A204.1 (cell line): ENCODE results near the gene CHD5.

Experiments
- FAIRE-seq: peaks from 2 replicates; lab custom pipeline; 2012; peaks lifted over from hg19 to GRCh38; lab: Jason Lieb, UNC

Gene CHD5

DNA sequence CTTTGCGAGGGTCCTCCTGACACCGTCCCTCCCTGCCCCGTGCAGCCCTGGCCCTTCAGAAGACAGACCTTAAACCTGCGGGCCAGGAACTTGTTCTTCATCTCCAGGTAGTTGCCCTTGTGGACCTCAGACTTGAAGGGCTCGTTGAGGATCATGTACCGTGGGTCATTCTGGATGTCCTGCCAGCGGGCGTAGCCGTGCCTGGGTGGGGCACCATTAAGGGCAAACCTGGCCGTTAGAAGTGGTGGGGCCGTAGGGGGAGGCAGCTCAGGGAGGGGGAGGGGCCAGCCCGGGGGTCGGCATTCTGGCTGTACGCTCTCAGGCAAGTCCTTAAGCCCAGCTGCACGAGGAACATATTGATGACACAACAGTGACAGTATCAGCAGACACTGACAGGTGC is 69.8 kb downstream of the CHD5 start:
- no peak for FAIRE-seq

DNA sequence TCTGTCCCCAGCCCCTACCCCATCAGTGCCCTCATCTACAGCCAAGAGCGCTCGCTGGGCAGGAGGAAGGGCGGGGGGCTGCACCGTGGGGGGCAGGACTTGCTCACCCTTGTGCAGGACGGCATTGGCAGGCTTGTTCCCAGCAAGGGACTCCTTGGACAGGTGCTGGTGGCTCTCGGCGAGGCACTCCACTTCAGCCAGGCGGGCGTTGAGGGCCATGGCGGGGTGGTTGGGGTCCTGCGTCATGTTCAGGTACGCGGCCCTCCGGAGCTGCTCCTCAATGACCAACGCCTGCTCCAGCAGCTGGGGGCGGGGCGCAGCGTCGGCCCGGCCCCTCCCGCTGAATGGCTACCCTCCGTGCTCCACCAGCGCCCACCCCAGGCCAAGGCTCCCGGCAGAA is 70.4 kb downstream of the CHD5 start:
- FAIRE-seq = no peak

DNA sequence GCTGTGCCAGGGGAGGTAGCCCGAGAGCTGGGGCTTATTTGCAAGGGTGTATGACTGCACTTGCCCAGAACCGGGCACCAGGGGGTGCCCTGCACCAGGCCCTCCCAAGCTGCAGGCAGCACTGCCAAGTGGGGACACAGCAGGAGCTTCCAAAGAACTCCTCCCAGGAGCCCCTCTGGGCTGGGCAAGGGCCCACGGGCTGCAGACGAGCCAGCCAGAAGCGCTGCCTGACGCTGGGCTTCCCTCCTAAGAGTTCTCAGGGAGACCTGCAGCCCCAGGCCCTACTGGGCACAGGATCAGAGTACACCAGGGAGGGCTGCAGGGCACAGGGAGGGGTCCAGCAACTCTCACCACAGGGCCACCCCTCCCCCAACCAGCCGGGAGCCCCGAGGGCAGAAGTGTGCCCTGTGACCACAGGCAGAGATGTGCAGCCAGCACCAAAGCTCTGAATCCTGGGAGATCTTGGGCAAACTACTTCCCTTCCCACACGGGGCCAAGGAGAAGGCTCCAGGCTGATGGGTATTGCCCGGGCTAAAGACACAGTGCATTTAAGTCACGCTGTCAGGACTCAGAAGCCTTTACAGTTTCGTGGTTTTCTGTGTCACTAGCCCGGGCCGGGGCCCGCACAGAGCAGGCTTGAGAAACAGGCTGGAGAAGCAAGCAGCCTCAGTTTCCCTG is 71.0 kb downstream of the CHD5 start:
- no peak for FAIRE-seq

DNA sequence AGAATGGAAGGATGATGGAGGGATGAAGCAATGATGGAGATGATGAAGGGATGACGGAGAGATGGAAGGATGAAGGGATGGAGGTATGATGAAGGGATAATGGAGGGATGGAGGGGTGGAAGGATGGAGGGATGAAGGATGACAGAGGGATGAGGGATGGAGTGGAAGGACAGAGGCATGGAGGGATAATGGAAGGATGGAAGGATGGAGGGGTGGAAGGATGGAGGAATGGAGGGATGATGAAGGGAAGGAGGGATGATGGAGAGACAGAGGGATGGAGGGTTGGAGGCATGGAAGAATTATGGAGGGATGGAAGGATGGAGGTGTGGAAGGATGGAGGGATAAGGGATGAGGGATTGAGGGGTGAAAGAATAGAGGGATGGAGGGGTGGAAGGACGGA is 71.6 kb downstream of the CHD5 start:
- no peak for FAIRE-seq

DNA sequence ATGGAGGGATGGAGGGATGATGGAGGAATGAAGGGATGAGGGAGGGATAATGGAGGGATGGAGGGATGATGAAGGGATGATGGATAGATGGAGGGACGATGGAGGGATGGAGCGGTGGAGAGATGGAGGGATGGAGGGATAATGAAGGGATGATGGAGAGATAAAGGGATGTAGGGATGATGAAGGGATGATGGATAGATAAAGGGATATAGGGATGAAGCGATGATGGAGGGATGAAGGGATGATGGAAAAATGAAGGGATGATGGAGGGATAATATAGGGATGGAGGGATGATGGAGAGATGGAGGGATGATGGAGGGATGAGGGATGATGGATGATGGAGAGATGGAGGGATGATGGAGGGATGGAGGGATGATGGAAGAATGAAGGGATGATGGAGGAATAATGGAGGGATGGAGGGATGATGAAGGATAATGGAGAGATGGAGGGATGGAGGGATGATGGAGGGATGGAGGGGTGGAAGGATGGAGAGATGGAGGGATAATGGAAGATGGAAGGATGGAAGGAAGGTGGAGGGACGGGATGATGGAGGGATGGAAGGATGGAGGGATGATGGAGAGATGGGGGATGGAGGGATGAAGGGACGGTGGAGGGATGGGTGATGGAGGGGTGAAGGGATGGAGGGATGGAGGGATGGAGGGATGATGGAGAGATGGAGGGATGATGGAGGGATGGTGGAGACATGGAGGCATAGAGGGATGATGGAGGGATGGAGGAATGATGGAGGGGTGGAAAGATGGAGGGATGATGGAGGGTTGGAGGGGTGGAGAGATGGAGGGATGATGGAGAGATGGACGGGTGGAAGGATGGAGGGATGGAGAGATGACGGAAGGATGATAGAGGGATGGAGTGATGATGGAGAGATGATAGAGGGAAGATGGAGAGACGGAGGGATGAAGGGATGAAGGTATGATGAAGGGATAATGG is 72.4 kb downstream of the CHD5 start:
- no peak for FAIRE-seq

DNA sequence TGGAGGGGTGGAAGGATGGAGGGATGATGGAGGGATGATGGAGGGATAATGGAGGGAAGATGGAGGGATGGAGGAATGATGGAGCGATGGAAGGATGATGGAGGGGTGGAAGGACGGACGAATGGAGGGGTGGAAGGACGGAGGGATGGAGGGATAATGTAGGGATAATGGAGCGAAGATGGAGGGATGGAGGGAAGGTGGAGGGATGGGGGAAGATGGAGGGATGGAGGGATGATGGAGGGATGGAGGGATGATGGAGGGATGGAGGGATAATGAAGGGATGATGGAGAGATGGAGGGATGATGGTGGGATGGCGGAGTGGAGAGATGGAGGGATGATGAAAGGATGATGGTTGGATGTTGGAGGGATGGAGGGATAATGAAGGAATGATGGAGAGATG is 73.1 kb downstream of the CHD5 start:
- FAIRE-seq = no peak

DNA sequence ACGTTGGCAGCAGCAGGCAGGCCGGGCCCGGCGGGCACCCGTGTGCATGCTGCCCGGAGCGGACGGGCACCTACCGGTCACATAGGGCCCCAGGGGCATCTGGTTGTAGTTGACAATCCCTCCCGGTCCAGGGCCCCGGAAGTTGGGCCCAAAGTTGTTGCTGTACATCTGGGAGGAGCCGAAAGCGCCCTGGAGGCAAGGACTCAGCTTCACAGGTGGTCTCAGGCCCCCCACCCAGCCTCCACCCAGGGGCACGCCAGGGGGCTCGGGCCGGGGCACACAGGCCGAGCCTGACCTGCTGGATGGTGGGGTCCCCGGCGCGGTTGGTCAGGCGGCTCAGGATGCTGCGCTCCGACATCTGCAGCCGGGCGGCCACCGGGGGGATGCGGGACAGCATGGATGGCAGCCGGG is 73.8 kb downstream of the CHD5 start:
- FAIRE-seq = no peak

DNA sequence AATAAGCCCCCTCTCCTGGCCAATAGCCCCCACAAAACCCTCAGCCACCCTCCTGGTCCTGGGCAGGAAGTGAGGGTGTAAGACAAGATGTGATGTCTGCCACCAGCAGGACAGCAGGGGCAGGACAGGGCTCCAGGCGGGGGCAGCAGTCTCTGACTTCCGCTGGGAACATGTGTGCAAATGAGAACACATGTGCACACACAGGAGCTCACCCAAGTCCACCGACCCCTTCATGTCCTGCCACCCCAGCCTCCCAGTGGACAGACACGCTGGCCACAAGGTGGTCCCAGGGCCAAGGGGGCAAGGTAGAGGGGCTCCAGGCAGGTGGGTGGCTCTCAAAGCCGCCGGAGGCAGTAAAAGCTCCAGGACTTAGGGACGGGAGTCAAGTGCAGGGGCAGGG is 74.4 kb downstream of the CHD5 start:
- no peak for FAIRE-seq

DNA sequence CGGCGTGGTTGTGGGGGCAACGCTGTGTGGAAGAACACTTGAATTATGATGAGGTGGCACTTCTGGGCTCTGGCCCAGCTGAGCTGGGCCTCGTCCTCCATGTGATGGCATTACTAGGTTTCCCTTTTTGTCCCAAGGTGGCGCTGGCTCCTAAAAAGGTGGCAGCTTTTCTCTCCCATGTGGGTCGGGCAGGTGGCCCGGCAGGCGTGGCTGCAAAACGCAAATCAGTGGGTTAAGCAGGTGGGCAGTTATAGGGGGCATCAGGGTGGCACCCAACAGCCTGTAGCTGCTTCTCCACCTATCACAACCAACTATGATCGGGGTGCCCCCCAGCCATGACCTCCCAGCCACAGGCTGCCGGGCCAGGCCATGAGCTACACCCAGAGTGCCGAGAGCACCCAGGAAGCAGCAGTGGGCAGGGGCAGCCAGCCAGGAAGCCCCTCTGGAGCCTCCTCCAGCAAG is 74.9 kb downstream of the CHD5 start:
- no peak for FAIRE-seq

DNA sequence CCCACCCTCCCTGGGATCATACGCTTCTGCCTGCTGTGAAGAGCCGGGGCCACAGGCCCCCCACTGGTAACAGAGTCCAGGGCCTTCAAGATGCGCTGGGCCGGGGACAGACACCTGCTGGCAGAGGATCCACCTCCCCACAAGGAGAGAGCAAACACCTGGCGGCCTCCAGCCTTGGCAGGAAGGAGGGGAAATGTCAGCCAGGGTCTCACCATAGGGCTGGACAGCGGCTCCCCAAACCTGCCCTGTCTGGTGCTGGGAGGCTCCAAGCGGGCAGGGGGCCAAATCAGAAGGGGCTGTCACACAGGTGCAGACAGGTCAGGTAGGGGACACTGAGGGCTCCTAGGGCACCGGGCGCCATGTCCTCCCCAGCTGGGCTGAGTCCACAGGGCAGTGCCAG is 75.5 kb downstream of the CHD5 start:
- FAIRE-seq = no peak

DNA sequence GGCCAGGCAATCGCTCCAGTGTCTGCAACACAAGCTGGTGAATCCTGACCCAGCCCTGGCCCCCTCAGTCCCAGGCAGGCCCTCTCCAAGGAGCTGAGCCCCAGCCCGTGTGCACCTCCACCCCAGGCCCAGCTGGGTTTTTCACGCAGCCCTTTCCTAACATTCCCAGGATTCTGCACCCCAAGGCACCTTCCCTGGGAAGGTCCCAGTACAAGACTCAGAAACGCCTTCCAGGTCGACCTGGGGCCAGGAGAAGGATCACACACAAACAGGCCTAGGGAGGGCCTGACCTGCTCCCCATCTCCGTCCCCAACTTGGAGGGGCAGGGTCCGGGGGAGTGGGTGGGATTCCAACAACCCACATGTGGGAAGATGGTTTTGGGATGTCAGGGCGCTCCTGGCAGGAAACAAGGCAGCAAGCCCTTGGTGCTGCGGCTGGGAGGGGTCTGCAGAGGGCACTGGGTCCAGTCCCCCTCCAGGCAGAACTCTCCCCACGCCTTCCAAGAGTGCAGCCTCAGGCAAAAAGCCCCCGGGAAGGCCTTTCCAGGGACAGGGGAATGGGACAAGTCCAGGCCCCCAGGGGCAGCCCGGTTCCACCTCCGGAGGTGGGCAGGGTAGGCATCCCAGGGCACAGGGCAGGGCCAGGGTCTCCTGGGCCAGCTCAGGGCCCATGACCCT is 76.1 kb downstream of the CHD5 start:
- no peak for FAIRE-seq

DNA sequence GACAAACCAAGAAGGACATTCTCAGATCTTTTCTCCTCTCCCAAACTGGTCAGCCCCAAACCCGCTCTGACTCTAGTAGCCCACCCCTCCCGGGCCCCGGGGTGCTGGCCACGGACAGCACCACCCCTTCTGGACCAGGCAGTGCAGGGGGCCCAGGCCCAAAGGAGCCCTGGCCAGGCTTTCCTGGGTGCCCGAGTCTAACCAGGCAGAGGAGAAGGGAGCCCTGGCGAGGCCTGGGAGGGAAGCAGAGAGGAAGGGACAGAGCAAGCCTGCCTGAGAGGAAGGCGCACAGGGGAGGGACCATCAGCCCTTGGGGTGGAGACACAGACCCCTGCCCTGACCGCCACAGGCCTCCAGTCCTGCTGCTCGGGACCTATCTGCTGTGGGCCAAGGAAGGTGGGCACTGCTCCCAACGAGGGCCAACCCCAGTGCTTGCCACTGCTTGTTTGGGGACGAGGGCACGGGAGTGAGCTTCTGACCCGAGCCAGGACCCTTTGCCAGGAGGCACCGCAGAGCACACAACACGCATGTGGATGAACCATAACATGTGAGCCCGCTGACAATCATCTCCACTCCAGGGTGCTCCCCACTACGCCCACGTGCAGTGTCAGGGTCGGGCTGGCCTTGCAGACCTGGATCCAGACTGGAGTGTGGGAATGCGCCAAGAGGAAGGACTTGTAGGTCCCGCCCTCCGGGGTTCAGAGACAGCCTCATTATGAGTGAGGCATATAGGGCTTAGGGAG is 76.8 kb downstream of the CHD5 start:
- FAIRE-seq = no peak

DNA sequence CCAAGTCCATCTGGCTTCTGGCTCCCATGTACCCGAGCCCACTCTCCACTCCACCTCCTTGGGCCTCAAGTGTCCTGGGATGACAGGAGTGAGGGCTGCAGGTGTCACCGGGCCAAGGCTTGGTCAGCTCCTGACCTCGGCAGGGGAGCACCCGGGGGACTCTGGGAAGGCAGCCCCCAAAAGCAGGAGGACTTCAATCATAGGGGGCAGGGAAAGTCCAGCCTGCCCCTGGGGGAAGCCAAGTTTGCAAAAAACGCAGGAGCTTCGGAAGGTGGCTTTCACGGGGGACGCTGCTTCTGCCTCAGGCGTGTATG is 77.6 kb downstream of the CHD5 start:
- FAIRE-seq = no peak

DNA sequence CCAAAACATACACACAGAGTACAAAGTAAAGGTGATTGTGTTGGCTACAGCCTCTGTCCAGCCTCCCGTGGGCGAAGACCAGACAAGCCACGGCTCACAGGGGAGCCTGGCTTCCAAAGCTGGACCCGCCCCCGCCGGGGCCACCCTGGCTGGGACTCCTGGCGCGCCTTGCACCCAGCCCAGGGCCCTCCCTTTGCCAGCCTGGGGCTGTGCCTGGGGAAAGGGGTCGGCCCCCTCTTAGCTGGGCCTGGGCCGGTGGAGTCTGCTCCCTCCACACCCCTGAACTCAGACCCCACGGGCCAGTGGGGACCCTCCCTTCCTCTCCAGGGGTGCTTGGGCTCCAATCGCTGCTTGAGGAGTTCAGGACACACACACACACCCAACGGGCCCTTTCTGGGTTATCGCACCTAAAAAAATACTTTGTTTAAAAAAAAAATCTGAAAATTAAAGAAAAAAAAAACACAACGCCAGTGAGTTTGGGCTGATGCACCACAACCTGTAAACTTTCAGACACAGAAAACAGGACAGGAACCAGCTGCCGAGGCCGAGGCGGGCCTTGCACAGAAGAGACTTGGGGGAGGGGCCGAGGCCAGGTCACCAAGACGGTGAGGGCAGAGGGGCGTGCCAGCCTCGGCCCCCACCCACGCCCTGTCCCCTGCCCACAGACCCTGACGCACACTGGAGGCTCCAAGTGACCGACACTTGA is 78.1 kb downstream of the CHD5 start:
- no peak for FAIRE-seq

DNA sequence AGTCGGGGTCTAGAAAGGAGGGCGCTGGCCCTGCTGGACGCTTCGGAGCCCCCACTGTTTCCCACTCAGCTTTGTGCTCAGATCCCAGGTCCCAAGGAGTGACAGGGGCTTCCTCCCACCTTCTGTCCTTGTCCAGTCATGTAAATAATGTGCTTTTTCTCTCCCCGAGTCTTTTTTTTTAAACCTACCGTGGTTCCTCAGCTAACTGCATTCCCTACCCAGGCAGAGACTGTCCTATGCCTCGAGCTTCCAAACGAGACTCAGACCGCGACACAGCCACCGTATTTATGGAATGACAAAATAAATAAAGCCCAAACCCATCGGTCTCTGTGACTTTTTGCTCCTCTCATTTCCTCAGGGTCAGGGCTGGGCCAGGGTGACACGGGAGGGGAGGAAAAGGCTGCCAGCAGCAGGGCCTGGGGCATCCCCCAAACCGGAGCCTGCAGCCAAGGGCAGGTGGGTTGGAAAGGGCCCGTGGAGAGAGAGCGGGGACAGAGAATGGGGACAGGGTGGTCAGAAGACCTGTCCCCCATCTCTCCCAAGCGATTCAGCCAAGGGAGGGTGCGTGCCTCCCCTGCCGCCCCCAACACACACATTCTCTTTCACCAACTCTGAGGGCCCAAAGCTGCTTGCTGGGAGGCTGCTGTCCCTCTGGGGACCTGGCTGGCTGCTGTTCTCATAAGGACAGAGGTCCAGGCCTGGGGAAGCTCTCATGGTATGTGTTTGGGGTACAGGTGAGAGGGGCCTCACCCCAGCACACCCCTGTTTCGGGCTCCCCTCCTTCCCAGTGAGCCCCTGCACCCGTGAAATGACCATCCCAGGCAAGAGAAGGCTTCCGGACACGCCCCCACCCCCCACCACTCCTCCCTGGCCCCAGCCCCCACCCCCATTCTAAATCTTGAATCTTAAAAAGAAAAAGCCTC is 79.0 kb downstream of the CHD5 start:
- no peak for FAIRE-seq

DNA sequence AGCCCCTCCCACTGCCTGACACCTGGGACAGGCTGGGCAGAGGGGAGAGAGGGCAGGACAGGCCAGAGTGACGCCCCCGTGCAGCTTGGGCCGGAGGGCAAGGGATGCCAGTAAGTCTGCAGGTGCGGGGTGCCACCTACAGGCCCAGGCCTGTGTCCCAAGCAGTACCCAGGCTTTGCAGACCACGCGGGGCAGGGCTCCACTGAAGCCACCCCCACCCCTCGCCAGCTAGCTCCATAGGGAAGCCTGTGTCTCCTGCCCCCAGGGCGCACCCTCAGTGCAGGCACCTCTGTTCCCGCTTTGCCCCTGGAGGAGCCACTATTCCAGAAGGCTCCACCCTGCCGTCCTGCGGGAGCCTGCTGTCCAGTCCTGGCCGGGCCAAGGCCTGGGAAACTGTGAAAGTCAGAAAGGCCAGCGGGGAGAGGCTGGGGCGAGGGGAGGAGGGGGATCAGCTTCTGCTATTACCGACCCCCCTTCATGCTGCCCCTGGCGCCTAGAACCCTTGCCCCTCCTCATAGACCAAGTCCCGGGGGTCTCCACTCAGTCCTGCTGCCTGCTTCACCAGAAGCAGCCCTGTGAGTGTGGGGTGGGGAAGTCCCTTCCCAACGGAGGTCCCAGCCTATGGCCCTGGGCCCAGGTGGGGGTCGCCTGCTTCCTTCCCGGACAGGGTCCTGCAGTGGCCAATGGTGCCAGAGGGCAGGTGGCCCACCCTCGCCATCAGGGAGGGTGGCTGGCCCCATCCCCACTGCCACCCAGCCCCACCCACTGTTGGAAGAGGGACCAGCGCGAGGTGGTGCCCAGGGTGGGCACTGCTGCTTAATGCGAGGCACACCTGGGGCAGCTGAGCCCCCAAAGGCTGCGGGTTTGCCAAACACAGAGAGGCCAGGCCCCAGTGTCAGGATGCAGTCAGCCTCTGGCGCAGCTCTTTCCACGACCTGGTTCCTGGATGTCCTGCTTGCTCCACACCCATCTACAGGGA is 80.0 kb downstream of the CHD5 start:
- FAIRE-seq = no peak

DNA sequence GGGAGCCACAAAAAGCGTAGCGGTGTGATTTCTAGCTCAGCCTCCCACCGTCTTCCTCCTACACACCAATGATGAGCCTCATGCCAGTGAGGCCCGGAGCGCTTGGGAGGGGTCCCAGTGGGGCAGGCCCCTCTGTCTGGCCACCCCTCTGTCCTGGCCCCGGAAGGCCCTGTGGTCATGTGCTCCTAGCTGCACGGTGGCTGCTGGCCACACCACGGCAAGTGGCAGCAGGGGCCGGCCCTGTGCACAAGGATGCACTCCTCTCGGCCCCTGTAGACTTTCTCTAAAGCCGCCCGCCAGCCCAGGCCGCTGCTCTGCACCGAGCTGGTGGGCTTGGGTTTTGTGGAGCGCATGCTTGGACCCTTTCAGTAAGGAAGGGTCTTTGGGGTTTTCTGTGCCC is 80.8 kb downstream of the CHD5 start:
- FAIRE-seq = no peak

DNA sequence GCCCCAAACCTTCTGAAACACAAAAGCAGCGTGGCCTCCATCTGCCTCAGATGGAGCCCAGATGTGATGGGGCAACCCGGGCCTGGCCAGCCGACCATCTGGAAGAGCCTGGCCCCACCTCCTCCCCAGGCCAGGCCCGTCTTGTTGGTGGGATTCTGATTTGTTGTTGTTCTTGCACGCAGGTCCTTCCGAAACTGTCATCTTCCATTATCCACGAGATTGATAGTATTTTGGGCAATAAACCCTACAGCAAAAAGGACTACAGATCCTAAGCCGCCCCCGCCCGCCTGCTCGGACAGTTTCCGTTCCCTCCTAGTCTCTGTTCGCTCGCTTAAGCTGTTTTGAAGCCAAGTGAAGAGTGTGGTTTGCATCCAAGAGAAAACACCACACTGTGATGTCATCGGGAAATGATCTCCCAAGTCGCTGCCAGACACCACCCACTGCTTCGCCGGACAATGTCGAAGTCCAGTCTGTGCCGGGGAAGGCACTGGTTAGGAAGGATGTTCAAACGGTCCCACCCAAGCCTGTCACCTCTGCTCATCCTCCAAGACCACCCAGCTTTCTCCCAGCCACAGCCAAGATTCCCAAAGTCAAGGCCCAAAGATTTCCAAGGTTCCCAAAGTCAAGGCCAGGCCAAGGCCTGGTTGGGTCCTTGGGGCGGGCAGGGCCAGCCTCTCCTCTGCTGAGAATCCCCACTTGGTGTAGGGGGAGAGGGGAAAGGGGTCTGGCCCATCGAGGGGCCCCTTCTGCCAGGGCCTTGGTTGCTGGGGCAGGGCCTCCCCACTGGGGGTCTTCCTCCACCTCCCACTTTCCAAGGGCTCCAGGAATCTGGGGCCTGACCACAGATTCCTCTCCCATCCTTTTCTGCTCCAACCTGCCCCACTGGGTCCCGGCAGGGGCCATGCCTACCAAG is 81.6 kb downstream of the CHD5 start:
- FAIRE-seq = no peak
